Raji (cell line): ENCODE results near the gene MYO10.

Experiments
- POLR2A ChIP-seq: IDR thresholded peaks from 2 replicates; pipeline ENCODE4 v1.6.1; 2011; ENCODE audit warnings: low read depth, low read length, control low read depth; ENCODE audit not compliant: insufficient read depth

The MYO10 gene

DNA sequence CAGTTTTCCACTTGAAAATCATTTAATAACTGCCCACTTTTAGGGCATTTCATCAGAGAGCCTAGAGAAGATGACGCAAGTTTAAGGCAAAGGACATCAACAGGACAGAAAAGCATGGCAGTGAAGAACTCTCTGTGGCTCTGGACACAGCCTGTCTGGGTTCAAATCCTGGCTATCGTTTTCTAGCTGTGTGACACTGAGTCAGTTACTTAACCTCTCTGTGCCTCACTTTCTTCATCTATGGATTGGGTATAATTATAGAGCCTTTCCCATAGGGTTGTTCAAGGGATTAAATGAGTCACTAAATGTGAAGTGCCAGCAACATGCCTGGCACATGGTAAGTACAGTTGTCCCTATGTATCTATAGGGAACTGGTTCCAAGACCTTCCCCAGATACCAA is 6.7 kb downstream of the MYO10 start:
- TF ChIP-seq POLR2A = no peak

DNA sequence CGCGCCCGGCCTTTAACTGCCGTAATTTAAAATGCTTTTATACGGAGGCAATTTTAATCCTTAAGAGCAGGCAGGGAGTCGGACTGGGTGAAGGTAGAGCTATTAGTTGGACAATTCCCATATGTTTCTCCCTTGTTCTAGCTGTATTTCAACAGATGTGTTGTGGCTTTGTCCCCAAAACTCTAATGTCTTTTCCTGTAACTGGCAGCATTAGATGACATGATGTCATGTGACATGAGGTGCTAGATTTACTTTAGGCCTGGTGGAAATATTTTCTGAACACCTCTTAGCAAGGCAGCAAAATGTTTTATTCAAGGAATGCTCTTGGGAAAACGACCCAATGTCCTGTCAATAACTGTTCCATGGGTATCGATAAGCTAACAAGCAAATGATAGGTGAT is 8.5 kb downstream of the MYO10 start:
- TF ChIP-seq POLR2A = no peak

DNA sequence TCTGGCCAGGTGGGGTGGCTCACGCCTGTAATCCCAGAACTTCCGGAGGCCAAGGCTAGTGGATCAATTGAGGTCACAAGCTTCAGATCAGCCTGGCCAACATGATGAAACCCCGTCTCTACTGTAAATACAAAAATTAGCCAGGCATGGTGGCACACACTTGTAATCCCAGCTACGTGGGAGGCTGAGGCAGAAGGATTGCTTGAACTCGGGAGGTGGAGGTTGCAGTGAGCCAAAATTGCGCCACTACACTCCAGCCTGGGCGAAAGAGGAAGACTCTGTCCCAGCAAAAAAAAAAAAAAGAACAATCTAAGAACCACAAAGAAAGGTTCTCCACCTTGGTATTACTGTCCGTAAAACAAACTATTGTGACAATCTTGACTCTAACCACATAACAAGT is 9.7 kb downstream of the MYO10 start:
- no peak for TF ChIP-seq POLR2A

GRCh38 chr5:16924206-16924605 is 11.9 kb downstream of the MYO10 start:
- no peak for TF ChIP-seq POLR2A

GRCh38 chr5:16922430-16922829 is 13.7 kb downstream of the MYO10 start:
- no peak for TF ChIP-seq POLR2A

DNA sequence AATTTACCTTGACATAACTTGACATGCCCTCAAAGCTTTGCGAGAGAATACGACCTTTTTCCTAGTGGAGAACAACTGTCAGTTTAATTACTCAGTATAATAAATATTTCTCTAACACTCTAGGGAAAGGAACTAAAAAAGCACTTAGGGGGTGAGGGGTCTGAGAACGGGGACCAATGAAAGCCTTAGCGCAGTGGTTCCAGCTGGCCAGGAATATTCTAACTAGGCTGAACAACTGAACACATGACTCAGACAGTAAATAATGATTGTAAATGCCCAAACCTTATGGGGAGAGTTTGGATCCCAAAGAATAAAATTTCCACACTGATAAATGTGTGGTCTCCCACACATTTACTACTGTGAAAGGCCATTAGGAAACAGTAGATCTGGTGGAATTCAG is 14.9 kb downstream of the MYO10 start:
- no peak for TF ChIP-seq POLR2A

DNA sequence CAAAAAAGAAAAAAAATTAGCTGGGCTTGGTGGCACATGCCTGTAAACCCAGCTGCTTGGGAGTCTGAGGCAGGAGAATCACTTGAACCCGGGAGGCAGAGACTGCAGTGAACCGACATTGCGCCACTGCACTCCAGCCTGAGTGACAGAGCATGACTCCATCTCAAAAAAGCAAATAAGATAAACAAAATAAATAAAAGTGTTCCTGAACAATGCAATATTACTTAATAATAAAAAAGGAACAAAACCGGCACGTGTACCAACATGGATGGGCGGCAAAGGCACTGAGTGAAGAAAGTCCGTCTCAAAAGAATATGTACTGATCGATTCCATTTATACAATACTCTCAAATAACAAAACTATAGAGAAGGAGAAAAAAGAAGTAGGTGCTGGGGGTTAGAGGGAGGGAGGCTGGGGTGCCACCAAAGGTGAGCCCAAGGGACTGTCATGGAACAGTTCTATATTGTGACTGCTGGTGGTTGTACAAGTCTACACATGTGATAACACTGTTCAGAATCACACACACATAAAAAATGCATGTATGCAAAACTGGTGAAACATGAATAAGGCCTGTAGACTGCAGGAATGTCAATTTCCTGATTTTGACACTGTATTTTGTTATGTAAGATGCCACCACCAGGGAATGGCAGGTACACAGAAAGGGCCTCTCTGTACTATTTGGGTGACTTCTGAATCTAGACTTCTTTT is 15.8 kb downstream of the MYO10 start:
- TF ChIP-seq POLR2A = no peak

- TF ChIP-seq POLR2A = no peak
Observed at GRCh38 chr5:16918891-16919671, 17.0 kb downstream of the MYO10 start.

DNA sequence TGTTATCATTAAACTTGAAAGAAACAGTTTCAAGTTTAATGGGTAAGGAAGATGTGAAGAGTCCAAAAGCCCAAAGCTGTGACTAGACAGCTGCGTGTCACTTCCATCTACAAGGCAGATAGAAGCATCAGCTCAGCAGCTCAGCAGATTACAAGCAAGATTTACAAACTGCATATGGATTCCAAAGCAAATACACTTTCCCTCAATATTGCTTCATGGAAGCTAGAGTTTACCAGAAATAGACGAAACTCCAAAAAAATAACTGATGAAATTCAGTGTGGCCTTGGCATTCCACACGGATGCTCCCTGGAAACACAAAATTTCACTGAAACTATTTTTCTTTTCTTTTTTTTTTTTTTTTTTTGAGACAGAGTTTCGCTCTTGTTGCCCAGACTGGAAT is 17.9 kb downstream of the MYO10 start:
- TF ChIP-seq POLR2A = no peak

- TF ChIP-seq POLR2A = no peak
Observed at GRCh38 chr5:16916262-16916878, 19.7 kb downstream of the MYO10 start.

GRCh38 chr5:16914584-16914983 is 21.5 kb downstream of the MYO10 start:
- no peak for TF ChIP-seq POLR2A

GRCh38 chr5:16914108-16914435 is 22.0 kb downstream of the MYO10 start:
- TF ChIP-seq POLR2A = no peak

- no peak for TF ChIP-seq POLR2A
Observed at GRCh38 chr5:16913187-16914107, 22.6 kb downstream of the MYO10 start.

GRCh38 chr5:16912080-16912479 is 24.0 kb downstream of the MYO10 start:
- no peak for TF ChIP-seq POLR2A

DNA sequence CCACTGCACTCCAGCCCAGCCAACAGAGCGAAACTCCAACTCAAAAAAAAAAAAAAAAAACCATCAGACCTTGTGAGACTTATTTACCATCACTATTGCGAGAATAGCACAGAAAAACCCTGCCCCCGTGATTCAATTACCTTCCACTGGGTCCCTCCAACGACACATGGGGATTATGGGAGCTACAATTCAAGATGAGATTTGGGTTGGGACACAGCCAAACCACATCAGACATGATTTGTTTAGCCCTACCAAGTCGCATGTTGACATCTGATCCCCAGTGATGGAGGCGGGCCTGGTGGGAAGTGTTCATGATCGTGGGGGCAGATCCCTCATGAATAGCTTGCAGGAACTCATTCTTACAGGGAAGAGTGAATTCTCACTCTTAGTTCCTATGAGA is 26.6 kb downstream of the MYO10 start:
- no peak for TF ChIP-seq POLR2A
